ENCODE data around the gene SMIM27. TPM values are rescaled to one million over a fixed set of nuclear protein-coding genes. Genes with fewer than 3 reads are reported as not detected.

Gene SMIM27
- total and polyA plus RNA-seq, 2 of the 8 experiments (the other 6 are each of a cell fraction or from before 2014, with no cell fraction given) = 3.6 to 18.1 TPM

GRCh38 chr9:32503008-32503407 is 49.1 kb upstream of the SMIM27 start:
- H3K9ac ChIP-seq (replicated peaks in 1 of 4; ENCODE audit: extremely low read depth in 1 of 4, low read depth in 3 of 4, low read length in 3 of 4) = no peak overlapping the region
- H2AK5ac ChIP-seq (ENCODE audit: low read depth, low read length) = no peak overlapping the region
- no peak overlapping the region for H2BK12ac ChIP-seq (ENCODE audit: low read depth, low read length)
- no peak for FAIRE-seq
- H3K36me3 ChIP-seq (ENCODE audit: control insufficient read depth in 2 of 4, insufficient read depth in 4 of 4, low read length in 3 of 4) = peaks cover 0 to 3% (median 0%) of the 10 kb centered on the region in 4 experiments; a peak in 2 of 8 replicates
- no peak overlapping the region for H2AFZ ChIP-seq (ENCODE audit: low read length)
- no peaks in the 10 kb centered on the region for H3K79me2 ChIP-seq (ENCODE audit: control insufficient read depth in 1 of 2, insufficient read depth in 2 of 2, low read length in 2 of 2)
- H4K91ac ChIP-seq (replicated peaks; ENCODE audit: insufficient read length, low read length) = peak overlapping the region; percentile 9
- H2BK5ac ChIP-seq (ENCODE audit: low read depth, low read length) = no peak overlapping the region
- H3K4ac ChIP-seq (replicated peaks; ENCODE audit: insufficient read length, low read depth, low read length) = no peak overlapping the region
- H3K4me1 ChIP-seq (replicated peaks in 1 of 4; ENCODE audit: control insufficient read depth in 3 of 4, insufficient read depth in 4 of 4, low read length in 3 of 4) = peaks cover 0 to 7% (median 2%) of the 10 kb centered on the region in 4 experiments; a peak in 3 of 7 replicates
- no peaks in the 10 kb centered on the region for H3K9me3 ChIP-seq (ENCODE audit: insufficient read depth in 2 of 2, low read depth in 1 of 2, low read length in 1 of 2)
- no peak overlapping the region for H4K5ac ChIP-seq (ENCODE audit: insufficient read length, low read depth, low read length)
- no peak for DNase-seq (ENCODE audit: low read depth in 1 of 2, low spot score in 2 of 2)
- POLR2A ChIA-PET (ENCODE audit: partially characterized antibody) = interaction anchor here (0.9 to 1.2 kb wide), 3 partner anchors 23 to 118 kb away, joined by 3 read pairs; partner anchors contain the start of genes ACO1, RIGI and SMIM27
- H3K79me1 ChIP-seq (ENCODE audit: low read depth, low read length) = no peaks in the 10 kb centered on the region
- H3K23me2 ChIP-seq (ENCODE audit: low read depth, low read length) = no peaks in the 10 kb centered on the region
- H3K4me2 ChIP-seq (ENCODE audit: insufficient read depth in 1 of 2, low read depth in 2 of 2, low read length in 2 of 2) = no peak overlapping the region
- no peak overlapping the region for H2BK15ac ChIP-seq (ENCODE audit: low read length)
- CTCF ChIA-PET (ENCODE audit: partially characterized antibody) = interaction anchor here (0.7 to 1.0 kb wide), 4 partner anchors 18 to 121 kb away, joined by 3 to 4 read pairs (median 4); no protein-coding TSS in a partner anchor
- no peak overlapping the region for H2BK20ac ChIP-seq (ENCODE audit: low read length)
- H3K23ac ChIP-seq (ENCODE audit: insufficient read length) = no peak overlapping the region
- 77% methylated on average over 3 of the region's 3 CpGs; no CpG with 5 or more reads in 1 of the 2 experiments for WGBS, 2 experiments (ENCODE audit: extremely low coverage in 1 of 2, insufficient coverage in 1 of 2, insufficient read length in 1 of 2, insufficient replicate concordance in 2 of 2, low coverage in 1 of 2, low lambda C conversion rate in 2 of 2, missing lambda C conversion rate in 1 of 2)
- no peak overlapping the region for H4K8ac ChIP-seq (ENCODE audit: extremely low read depth, insufficient read depth, low read length)
- no peak overlapping the region for H3K14ac ChIP-seq (ENCODE audit: insufficient read length)
- H3K18ac ChIP-seq (ENCODE audit: extremely low read depth, low read length) = no peak overlapping the region
- no peaks in the 10 kb centered on the region for H3K27me3 ChIP-seq (replicated peaks in 1 of 4; ENCODE audit: control insufficient read depth in 3 of 4, extremely low read depth in 1 of 4, insufficient read depth in 3 of 4, low read length in 3 of 4)
- no peaks in the 10 kb centered on the region for H4K20me1 ChIP-seq (replicated peaks in 1 of 2; ENCODE audit: control insufficient read depth in 1 of 2, insufficient read depth in 2 of 2, low read length in 2 of 2)
- no peak overlapping the region for H3K56ac ChIP-seq (replicated peaks; ENCODE audit: insufficient read length, low read depth, low read length)
- H2BK120ac ChIP-seq (replicated peaks; ENCODE audit: low read depth, low read length) = no peak overlapping the region
- no peak overlapping the region for H3K27ac ChIP-seq (ENCODE audit: low read depth, low read length)
- no peak overlapping the region for H3K4me3 ChIP-seq (ENCODE audit: extremely low read depth in 1 of 4, insufficient read depth in 2 of 4, low read depth in 3 of 4, low read length in 4 of 4)

Measured in H1 (cell line).